HK-2 (cell line): Measurements from ENCODE around the gene CCDC88C.

ENCODE experiments used
- DNase-seq: peaks from one replicate; pipeline ENCODE4 v3.0.0-alpha.2; 2018; ENCODE audit not compliant: unreplicated experiment

Gene CCDC88C

GRCh38 chr14:91364524-91365270 lies 52.9 kb downstream of the CCDC88C start:
- DNase-seq: no peak

GRCh38 chr14:91363776-91364523 lies 53.7 kb downstream of the CCDC88C start:
- no peak for DNase-seq

DNA sequence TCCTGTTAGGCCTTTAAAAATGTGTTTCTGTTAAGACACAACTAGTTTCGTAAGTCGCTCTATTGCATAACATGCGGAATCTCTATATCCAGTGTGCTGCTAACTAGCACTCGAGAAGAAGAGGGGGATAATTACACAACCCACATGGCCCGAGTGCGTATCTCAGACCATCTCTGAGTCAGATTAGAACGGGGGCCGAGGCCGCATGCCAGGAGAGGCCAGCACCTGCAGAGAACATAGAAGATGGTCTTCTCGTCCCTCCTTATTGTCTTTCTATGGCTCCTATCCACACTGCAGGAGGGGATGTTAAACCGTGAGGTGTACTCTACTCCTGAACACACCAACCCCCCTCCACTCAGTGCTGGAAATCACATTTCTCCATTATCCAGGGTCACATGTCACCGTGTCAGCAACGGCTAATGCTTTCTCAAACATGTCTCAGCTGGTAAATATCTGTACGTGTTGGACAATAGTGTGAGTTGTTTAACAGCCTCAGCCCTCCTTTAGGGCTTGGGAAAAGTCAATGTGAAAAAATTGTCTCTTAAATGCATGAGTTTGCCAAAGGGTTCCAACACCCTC lies 56.3 kb downstream of the CCDC88C start:
- no peak for DNase-seq

GRCh38 chr14:91360490-91361232 lies 57.0 kb downstream of the CCDC88C start:
- DNase-seq: no peak

- DNase-seq: no peak
Measured at GRCh38 chr14:91358654-91359220, 58.9 kb downstream of the CCDC88C start.

GRCh38 chr14:91358025-91358319 lies 59.6 kb downstream of the CCDC88C start:
- no peak for DNase-seq

DNA sequence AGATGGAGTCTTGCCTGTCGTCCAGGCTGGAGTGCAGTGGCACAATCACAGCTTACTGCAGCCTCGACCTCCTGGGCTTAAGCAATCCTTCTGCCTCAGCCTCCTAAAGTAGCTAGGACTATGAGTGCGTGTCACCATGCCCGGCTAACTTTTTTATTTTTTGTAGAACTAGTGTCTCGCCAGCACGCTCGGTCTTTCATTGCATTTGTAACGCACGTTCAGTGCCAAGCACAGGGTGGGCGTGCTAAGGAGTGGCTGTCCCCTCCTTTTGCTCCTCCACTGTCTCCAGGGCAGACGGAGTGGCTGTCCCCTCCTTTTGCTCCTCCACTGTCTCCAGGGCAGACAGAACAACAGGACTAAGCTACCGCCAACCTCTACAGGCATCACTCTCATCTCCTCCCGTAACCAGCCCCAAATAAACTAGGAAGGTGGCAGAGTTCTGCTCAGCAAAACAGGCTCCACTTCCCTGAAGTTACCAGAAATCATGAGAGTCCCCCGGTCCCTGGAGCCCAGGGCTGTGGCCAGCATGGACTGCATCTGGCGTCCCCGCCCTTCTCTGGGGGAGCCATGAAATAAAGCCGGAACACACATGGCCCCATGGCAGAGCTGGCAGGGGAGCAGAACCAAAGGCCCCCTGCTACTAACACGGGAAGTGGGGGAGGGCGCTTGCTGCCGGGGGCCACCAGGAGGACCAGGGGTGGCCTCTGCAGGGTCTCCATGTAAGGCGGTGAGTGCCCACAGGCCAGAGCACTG lies 60.2 kb downstream of the CCDC88C start:
- DNase-seq: no peak

- DNase-seq: no peak
Measured at GRCh38 chr14:91356181-91356763, 61.3 kb downstream of the CCDC88C start.

- DNase-seq: no peak
Measured at GRCh38 chr14:91354979-91355685, 62.5 kb downstream of the CCDC88C start.

DNA sequence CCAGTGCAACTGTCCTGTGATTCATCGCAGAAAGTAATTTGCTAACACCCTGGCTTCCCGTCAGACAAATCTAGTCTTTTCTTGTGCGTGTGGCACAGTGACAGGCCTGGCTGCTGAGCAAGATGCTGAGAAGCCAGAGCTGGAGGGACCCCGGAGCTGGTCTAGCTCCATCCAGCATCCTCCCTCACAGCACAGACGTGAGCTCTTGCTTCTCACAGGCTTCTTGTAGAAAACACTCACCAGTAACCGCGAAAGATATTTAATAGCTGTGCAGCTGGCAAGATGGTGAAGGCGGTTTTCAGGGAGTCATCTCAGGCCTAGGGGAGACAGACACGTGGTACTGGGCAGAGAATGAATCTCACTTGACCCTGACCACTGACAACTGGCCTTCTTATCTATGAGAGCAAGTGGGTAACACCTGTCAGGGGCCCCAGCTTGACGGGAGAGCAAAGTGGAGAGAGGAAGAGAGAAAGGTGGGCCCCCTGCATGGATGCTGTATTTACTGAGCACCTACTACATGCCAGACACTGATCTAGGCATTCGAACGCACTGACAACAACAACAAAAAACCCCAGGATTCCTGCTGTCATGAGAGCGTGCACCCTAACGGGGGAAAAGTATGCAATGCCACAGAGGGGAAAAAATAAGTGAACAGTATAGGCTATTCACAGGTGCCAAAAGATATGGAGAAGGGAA lies 63.3 kb downstream of the CCDC88C start:
- no peak for DNase-seq

GRCh38 chr14:91352728-91353692 lies 64.6 kb downstream of the CCDC88C start:
- DNase-seq: no peak

GRCh38 chr14:91352053-91352452 lies 65.6 kb downstream of the CCDC88C start:
- DNase-seq: peak; percentile 46

GRCh38 chr14:91351512-91351862 lies 66.1 kb downstream of the CCDC88C start:
- DNase-seq: no peak

DNA sequence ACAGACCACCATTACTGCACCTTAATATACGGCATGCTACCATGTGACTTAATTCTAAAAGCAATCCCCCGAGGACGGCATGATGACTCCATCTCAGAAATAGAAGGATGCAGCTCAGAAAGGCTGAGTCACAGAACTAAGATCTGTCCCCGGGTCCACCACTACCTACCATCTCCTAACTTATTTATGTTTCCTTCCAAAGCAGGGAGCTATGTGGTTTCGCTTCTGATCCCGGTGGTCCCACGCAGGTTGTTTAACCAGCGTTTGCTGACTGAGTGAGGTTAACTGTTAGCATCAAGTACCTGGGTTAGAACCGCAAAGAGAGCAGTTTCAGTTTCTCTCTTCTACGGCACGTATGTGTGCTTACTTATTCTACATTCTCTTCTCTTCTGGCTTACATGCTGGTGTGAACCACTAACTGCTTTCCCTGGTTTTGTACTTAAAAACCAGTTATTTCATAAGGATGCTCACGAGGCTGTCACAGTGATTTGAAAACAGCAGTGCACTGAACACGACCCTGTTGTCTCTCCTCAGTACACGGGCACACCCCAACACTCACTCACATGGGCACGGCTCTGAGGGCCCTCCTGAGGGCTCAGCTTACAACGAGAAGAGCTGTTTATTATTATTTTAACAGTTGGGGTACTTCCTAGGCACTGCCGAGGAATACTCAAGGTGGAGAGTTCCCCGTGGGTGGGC lies 66.7 kb downstream of the CCDC88C start:
- no peak for DNase-seq

GRCh38 chr14:91350483-91350812 lies 67.2 kb downstream of the CCDC88C start:
- DNase-seq: no peak

DNA sequence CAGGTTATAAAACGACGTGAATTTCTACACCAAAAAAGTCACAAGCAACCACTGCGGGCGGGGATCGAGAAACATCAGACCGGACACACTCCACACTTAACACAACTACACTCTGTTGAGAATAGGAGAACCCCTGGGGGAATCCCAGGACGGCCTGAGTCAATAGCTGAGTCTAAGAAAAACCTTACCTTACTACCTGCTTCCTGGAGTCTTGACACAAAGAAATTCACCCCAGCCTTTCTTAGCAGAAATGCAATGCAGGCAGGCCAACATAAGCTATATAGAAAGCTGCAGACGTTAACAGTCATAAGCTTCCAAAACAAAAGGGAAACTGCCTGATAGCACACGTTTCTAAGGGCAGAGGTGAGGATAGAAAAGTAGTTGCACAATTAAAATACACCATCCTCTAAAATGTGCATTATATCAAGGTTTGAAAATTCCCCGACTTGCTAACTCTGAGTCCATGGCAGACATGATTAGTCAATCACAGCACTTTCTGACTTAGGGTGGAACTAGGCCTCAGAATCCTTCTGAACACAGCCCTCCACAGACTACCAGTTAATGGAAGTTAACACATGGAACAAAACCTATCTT lies 68.0 kb downstream of the CCDC88C start:
- no peak for DNase-seq

DNA sequence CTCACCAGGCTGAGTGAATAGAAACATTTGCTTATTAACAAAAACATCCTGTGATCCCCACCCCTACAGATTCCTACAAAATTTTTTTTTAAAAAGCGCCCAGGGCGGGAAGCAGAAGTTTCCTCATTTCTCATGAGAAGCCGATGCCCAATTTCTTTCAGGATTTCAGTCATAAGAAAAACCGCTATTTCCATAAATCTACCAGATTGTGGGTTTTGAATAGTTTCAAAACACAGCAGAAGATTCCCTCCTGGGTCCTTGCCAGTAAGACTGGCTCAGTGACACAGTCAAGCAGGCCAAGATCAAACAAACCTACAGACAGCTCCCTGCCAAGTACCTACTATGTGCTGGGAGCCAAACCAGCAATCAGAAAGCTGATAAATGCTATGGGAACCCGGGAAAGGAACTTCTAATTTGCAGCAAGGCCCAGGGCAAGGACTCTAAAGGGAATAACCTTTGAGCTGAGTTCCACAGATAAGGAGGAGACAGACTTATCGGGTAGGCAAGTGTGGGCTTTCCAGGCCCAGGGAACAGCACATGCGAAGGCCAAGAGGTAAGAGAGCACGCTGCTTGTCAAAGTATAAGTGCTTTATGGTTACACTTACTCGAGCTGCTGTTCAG lies 68.7 kb downstream of the CCDC88C start:
- DNase-seq: no peak
